NCI-H1436 (cell line): ENCODE results near the gene RIN3.

Source experiments
- DNase-seq: peaks from one replicate; lab custom pipeline; 2025; lab: John Stamatoyannopoulos, UW

RIN3 gene

DNA sequence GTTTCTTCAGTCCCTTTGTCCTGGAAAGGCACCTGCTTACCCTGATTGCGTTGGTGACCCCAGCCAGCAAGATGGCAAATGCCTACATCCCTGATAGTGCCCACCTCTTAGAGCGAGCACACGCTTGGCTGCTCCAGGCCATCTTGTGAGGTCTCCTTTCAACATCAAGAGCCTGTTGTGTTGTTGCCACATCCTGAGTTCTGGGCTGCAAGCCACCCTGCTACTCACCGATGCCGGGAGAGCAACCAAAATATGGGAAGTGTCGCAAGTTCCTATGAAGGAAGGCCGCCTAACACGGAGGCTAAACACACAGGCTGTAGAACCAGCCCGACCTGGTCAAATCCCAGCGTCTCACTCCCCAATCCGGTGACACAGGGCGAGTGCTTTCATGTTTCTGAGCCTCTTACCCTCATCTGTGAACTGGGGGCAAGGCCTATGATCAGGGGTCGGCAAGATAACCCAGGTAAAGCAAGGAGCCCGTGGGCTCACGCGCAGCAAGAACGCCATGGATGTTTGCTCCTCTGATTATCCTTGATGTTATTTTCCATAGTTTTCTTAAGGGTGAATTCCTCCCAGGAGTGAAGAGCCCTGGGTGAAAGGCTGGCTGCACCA, 136.5 kb downstream of the RIN3 start:
- no peak for DNase-seq

DNA sequence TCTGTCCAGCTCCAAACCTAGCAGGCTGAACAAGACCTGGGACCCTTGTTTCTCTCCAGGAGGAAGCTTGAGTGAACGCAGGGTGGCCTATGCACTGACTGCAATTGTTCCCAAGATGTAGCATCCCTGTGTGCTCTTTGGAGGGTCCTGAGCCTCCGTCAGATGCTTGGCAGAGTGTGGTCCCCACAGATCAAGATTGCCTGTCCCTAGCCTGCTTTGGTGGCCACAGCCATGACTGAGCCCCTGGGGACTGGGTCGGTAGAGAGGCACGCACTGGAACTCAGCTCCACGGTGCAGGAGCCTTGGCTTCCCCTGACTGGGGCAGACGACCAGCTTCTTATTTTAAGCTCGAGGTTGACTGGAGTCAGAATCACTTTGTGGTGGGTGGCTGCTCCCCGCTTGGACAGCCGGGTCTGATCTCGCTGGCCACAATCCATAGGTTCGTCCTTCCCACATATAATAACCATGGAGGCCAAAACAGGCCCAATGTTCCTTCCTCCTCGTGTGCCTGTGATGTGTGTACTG, 137.1 kb downstream of the RIN3 start:
- no peak for DNase-seq

DNA sequence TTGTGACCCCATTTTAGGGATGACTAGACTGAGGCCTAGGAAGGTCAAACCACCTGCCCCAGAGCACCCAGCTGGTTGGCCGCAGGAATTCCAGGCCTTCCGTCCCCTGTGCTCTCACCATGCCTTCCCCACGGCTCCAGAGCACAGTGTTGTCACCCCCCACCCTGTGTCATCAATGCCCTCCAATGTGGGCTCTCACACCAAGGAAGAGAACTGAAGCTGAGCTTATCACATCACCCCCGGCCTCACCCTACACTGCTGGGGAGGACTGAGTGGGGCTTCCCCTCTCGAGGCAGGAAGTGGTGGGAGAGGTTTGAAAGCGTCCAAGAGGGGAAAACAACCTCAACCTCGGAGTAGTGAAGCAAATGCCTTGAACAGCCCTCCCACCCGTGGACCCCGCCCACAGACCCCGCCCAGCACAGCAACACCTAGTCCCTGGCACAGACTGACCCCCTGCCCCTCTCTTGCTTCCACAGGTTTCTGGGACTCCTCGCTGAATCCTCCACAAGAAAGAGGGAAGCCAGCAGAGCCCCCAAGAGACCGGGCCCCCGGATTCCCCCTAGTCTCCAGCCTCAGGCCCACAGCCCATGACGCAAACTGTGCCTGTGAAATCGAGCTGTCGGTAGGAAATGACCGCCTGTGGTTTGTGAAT, 137.7 kb downstream of the RIN3 start:
- DNase-seq, result no peak

DNA sequence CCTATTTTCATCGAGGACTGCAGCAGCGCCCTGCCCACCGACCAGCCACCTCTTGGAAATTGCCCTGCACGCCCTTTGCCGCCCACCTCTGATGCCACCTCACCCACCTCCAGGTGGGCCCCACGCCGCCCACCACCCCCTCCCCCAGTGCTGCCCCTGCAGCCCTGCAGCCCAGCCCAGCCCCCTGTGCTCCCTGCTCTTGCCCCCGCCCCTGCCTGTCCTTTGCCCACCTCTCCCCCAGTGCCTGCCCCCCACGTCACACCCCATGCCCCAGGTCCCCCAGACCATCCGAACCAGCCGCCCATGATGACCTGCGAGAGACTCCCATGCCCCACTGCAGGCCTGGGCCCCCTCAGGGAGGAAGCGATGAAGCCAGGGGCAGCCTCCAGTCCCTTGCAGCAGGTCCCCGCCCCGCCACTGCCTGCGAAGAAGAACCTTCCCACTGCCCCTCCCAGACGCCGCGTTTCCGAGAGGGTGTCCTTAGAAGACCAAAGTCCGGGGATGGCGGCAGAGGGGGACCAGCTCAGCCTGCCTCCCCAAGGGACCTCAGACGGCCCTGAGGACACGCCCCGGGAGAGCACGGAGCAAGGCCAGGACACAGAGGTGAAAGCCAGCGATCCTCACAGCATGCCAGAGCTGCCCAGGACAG, 138.3 kb downstream of the RIN3 start:
- DNase-seq, result no peak

DNA sequence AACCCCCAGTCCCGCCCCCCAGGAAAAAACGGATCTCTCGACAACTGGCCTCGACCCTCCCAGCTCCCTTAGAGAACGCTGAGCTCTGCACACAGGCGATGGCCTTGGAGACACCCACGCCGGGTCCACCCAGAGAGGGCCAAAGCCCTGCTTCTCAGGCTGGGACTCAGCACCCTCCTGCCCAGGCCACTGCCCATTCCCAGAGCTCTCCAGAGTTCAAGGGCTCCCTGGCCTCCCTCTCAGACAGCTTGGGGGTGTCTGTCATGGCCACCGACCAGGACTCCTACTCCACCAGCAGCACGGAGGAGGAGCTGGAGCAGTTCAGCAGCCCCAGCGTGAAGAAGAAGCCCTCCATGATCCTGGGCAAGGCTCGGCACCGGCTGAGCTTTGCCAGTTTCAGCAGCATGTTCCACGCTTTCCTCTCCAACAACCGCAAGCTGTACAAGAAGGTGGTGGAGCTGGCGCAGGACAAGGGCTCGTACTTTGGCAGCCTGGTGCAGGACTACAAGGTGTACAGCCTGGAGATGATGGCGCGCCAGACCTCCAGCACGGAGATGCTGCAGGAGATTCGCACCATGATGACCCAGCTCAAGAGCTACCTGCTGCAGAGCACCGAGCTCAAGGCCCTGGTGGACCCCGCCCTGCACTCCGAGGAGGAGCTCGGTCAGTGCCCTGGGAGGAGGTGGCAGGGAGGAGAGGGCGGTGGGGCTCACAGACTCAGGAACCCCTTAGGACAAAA, 139.0 kb downstream of the RIN3 start:
- no peak for DNase-seq

DNA sequence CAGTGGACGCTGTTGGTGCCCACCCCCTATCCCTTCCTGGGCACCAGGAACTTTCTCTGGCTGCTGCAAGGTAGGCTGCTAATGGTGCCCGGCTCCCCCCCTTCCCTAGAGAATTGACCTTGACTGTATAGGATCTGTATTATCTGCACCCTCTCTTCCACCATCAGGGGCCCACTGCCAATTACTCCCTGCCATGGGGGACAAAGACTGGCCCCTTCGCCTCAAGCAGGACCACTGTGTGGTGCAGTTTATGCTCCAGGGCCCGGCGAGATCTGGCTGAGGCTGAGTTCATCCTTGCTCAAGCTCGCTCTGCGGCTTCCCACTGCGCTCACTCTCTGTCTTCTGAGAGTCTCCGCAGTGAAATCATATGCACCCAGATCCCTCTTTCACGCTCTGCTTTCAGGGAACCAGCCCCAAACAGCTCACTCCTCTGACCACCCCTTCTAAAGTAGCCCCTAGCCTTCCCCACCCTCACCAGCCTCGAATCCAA, 139.6 kb downstream of the RIN3 start:
- DNase-seq, result no peak

DNA sequence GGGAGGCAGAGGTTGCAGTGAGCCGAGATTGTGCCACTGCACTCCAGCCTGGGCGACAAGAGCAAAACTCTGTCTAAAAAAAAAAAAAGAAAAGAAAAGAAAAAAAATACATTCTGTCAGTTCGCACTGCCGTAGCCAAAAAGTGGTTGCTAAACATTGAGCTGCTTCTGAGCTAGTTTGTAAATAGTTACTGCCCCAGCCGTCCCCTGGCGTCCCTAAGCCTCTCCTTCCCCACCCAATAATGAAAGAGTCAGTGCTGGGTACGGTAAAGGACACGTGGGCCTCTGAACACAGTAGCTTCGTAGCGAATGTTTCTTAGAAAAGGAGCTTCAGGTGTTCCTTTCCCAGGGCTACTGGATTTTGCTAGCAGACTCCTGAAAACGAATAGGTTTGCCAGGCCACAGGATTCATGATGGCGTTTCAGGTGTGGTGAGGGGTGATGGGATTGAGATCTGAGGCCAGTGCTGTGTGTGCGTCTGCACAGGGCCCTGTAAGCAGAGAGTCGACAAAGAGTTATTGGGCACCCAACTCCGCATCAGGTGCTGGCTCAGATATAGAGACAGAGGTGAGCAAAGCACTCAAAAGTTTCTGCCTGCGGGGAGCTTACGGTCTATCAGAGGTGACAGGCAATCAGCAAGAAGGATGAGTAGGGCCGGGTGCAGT, 140.8 kb downstream of the RIN3 start:
- DNase-seq, result no peak

DNA sequence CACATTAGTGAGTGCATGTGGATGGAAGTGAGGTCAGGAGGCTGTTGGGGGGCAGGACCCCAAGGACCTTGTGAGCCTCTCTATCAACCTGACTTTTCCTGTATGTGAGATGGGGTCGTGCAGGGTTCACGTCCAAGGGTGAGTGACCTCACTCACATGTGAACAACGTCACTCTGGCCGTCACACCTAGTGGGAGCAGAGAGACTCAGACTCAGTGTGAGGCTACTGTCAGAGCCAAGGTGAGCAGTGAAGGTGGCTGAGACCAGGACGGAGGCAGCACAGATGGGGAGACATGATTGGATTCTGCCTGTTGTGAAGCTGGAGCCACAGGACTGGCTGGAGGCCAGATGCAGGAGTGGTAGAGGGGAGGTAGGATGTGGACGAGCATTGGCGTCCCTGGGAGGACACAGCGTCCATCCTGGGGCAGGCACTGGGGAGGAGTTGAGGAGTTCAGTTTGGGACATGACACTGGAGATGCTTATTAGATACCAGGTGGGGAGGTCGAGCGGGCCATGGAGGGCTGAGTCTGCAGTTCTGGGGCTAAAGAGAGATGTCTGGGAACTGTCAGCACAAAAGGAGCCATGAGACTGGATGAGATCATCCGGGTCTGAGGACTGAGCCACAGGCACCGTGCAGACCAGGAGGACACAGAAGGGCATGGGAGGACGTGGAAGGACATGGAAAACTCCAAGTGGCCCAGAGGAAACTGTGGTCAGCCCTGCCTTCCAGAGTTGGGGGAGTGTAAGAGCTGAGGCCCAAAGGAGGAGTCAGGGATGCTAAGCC, 142.0 kb downstream of the RIN3 start:
- DNase-seq, result no peak

DNA sequence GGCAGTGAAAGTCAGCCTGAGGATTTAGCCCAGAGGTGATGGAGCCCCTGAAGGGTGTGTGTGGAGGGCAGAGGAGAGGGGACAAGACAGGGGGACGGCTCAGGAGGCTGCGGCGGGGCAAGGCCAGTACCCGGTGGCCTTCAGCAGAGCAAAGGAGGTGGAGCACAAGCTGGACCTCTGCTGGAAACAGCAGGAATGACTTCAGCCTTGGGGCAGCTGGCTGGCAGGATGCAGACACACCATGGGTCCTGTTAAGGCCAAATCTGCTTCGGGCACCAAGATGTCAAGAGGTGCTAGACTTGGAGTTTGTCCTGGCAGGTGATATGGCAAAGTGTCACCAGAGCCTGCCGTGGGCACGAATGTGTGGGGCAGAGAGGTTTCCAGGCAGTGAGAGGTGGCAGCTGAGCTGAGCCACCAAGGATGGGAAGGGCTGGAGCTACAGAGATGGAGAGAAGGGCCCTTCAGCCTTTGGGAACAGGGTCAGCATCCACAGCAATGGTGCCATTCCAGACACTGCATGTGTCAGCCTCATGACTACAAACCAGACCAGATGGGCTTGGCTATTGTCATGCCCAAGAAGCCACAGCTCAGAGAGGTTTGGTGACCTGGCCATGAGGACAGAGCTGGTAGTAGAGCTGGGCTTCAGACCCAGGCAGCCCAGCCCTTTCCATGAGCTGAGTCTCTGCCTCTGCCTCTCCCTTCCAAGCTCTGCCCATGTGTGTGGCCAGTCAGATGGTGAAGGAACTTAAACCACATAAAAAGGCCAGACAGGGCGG, 142.9 kb downstream of the RIN3 start:
- DNase-seq, result no peak

DNA sequence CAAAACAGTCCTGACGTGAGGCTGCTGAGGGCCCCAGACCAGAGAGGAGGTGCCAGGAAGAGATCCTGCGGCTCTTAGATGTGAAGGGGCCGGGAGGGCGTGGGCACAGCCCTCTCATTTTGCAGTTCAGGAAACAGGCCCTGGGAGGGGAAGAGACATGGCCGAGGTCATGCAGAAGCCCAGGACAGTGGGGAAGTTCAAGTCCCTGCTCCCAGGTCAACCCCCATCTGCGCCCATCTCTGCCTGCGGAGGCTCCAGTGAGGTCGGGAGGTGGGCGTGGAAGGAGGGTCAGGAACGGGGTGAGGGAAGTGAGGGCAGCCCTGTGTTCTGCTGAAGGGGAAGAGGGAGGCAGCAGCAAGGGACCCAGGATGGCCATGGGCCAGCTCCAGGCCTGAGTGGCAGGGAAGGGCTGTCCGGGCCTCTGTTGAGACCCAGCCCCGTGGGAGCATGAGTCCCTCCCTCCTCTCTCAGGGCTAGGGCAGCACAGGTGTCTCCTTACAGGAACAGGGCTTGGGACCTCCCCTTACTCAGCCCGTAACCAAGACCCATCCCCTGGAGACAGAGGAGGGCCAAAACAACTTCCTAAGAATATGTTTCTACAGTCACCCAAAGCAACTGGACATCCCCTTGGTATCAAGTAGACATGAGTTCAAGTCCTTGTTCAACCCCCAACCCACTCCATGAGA, 144.0 kb downstream of the RIN3 start:
- DNase-seq, result no peak

DNA sequence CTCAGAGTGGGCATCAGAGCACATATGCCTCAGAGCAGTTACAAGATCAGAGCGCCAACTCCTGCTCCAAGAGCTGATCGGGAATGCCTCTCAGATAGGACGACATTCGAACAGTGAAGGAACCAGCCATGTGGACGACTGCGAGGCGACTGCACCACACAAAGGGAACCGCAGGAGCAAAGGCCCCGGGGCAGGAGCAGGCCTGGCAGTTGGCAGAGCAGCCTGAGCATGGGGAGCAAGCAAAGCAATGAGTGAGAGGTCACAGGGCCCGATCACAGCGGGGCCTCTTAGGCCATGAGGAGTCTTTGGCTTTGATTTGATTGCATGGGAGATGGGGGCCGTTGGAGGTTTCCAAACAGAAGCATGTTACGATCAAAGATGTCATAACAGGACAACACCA, 144.6 kb downstream of the RIN3 start:
- no peak for DNase-seq

DNA sequence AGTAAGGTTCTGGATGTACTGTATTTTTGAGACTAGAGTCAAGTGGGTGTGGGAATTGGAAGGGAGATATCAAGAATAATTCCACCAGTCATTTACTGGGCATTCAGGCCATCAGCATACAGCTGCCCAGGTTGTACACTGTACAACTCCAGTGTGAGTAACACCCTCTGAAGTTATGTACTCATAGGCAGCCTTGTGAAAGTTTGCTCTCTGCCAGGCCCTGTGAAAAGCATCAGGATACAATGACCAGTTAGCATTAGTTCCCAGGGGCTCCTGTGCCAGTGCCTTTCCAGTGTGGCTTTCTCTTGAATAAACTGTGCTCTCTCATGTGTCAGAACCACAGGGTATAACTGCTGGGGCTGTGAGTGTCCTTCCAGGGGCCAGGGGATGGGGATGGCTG, 145.1 kb downstream of the RIN3 start:
- DNase-seq, result no peak

DNA sequence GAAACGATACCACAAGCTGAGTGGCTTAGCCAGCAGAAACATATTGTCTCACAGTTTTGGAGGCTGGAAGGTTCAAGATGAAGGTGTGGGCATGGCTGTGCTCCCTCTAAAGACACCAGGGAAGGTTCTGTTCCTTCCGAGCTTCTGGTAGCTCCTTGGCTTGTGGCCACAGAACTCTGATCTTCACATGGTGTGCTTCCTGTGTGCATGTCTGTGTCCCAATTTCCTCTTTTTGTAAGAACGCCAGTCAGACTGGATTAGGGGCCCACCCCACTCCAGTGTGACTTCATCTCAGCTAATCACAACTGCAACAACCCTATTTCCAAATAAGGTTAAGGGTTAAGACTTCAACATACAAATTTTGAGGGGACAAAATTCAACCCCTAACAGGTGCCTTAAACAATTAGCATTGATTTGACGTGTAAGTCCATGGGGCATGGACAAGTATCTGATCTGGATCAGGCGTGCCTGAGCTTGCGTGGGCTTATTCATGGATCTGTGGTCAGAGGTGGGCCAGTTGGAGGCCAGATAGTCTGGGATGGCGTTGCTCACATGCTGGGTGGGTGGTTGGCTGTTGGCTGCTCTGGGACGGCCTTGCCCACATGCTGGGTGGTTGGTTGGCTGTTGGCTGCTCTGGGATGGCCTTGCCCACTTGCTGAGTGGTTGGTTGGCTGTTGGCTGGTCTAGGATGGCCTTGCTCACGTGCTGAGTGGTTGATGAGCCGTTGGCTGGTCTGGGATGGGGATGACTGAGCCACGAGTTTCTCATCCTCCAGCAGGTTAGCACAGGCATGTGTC, 146.4 kb downstream of the RIN3 start:
- no peak for DNase-seq

DNA sequence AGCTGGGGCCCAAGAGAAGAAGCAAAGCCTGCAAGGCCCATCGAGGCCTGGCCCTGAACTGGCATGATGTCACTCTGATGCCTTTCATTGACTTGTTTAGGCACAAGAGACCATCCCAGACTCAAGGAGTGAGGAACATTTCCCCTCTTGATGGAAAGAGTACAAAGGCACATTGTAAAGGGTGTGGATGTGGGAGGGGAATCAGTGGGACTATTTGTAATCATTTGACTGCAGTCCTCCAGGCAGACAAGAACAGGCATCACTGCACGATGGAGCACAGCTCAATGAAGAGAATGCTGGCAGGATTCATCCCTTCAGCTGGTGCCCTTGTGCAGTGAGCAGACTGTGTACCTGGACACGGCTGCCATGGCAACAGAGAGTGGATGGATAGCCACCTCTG, 147.0 kb downstream of the RIN3 start:
- no peak for DNase-seq

DNA sequence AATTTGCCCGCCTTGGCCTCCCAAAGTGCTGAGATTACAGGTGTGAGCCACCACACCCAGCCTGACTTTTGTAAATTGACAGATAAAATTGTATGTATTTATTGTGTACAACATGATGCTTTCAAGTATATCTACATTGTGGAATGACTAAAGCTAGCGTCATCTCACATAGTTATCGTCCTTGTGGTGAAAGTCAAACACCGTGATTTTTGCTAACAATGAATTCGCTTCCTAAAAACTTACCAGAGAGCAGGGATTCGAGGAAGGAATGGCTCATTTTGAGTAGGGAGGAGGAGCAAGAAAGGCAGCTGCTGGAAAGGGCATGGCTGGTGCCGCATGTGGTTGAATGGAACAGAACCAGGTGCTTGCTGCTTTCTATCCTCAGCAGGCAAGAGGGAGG, 149.5 kb downstream of the RIN3 start:
- DNase-seq, result no peak

DNA sequence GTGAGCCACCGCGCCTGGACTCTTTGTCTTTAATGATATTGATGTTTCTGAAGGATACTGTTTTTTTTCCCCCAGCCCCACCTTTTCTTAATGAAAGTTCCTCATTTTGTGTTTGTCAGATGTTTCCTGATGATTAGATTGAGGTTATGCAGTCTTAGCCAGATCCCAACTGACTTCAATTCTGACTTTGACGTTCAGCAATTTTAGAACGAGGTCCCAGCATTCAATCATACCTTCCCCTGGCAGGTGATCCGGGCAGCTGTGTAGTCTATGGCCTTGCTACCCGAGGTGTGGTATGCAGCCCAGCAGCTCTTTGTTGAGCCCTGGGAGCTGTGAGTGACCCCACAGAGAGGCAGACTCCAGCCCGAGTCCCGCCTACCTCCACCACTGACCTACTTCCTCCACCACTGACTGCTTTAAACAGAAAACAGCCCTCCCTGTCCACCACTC, 152.1 kb downstream of the RIN3 start:
- no peak for DNase-seq

DNA sequence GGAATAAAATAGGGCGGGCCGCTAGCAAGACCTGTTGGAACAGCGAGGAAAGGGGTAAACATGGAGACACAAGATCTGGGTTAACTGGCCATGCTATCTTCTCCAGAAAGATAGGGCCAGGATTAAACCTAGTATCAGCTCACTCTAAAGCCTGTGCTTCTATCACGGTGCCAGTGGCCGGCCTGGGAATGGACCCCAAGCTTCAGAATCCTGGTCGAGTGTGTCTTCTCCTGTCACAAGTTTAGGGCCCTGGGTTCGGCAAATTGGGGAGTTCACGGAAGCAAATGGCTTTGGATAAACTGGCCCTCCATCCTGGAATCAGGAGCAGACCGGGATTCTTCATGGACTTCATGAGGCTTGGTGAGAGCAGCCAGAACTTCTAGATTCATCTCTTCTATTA, 152.7 kb downstream of the RIN3 start:
- DNase-seq, result no peak

DNA sequence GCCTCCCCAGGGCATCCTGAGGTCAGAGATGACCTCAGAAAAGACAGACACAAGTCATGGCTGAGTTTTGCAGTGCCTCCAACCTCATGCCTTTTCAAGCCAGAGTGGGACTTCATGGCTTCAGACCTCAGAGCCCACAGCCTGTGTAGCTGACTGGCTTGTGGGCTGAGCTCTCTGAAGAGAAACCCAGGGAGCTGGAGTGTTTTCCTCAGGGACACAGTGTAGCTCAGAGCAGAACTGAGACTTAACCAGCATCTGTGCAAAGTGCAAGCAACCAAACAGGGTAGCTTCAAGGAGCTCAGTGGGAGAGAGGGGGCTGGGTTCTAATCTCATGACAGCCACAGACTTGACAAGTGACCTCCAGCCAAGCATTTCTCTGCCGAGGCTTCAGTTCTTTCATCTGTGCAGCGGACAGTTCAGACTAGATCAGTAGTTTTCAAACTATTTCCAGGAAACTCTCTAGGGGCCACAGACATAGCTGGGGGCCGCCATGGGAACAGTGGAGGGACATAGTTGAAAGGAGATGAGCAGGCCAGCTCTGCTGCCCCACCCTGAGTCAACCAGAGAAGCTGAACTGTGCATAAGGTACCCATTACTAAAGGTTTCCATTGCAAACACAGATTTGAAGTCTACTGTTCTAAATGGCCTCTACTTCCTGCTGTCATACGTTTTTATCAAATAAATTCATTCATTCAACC, 154.8 kb downstream of the RIN3 start:
- no peak for DNase-seq
